AG09309 (cell line): ENCODE results near the gene CTCFL.

Experiments used
- DNase-seq: peaks from one replicate; pipeline ENCODE4 v3.0.0-alpha.2; 2010; ENCODE audit warnings: low read depth
- H3K4me3 ChIP-seq: 2 replicates; pipeline ENCODE4 v1.5.1; 2011; ENCODE audit warnings: mild to moderate bottlenecking, low read depth, low read length, moderate library complexity; ENCODE audit not compliant: control insufficient read depth
- CTCF ChIP-seq: IDR thresholded peaks from 2 replicates; pipeline ENCODE4 v1.5.1; 2011; ENCODE audit warnings: mild to moderate bottlenecking, low read depth, low read length, inconsistent platforms; ENCODE audit not compliant: insufficient read depth, control insufficient read depth; ENCODE audit errors: missing control alignments

The CTCFL gene

GRCh38 chr20:57459897-57460296 is 65.0 kb downstream of the CTCFL start:
- TF ChIP-seq CTCF: no peak
- no peak for DNase-seq
- no peak overlapping the region for H3K4me3 ChIP-seq

DNA sequence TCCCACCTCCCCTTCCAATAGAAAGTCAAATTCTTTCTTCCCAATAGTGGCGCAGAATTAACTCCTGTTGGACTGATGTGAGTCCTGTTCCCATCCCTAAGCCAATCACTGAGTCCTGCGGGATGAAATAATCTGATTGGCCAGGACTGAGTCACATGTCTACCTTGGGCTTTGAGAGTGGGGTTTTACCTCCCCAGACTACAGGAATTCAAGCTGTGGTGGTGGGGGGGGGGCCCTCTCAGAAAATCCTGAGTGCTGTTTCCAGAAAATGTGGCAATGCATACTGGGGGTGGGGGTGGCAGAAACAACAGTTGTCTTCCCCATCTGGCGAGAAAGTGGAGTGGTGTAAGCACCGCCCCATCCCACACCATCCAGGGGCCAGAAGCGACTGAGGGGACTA is 65.7 kb downstream of the CTCFL start:
- no peak for TF ChIP-seq CTCF
- no peak overlapping the region for H3K4me3 ChIP-seq
- no peak for DNase-seq

- no peak for TF ChIP-seq CTCF
- peak; percentile 17 for DNase-seq
- H3K4me3 ChIP-seq: no peak overlapping the region
Observed at GRCh38 chr20:57458400-57459160, 66.4 kb downstream of the CTCFL start.

- DNase-seq: no peak
Observed at GRCh38 chr20:57457243-57458095, 67.5 kb downstream of the CTCFL start.

GRCh38 chr20:57456116-57456515 is 68.8 kb downstream of the CTCFL start:
- DNase-seq: no peak
- no peak for TF ChIP-seq CTCF
- no peak overlapping the region for H3K4me3 ChIP-seq

More at GRCh38 chr20:57457243-57458095, 67.5 kb downstream of the CTCFL start:
- TF ChIP-seq CTCF: no peak
- no peak overlapping the region for H3K4me3 ChIP-seq

GRCh38 chr20:57455386-57455785 is 69.6 kb downstream of the CTCFL start:
- no peak for DNase-seq
- TF ChIP-seq CTCF: no peak
- no peak overlapping the region for H3K4me3 ChIP-seq
